ENCODE measurements around the gene CHMP1B.
"Not testable (repeated sequence)": the region's sequence is repeated elsewhere in the genome, so short reads cannot be mapped to it uniquely, and the experiment has no call there.

Gene CHMP1B

GRCh38 chr18:11866764-11867163 lies 15.6 kb downstream of the CHMP1B start:
- FAIRE-seq: no peak
- DNase-seq (ENCODE audit: low spot score): no peak

GRCh38 chr18:11868230-11868629 lies 17.0 kb downstream of the CHMP1B start:
- DNase-seq (ENCODE audit: low spot score) (no peak), FAIRE-seq (no peak)

GRCh38 chr18:11871501-11871900 lies 20.3 kb downstream of the CHMP1B start:
- no peak for DNase-seq (ENCODE audit: low spot score)
- no peak for FAIRE-seq

GRCh38 chr18:11872479-11873136 lies 21.4 kb downstream of the CHMP1B start:
- DNase-seq (ENCODE audit: low spot score) (no peak), FAIRE-seq (no peak)

- no peak for DNase-seq (ENCODE audit: low spot score)
- FAIRE-seq: no peak
These were observed 22.6 kb downstream of the CHMP1B start for GRCh38 chr18:11873670-11874340.

- FAIRE-seq (no peak), DNase-seq (ENCODE audit: low spot score) (no peak)
These were observed 23.5 kb downstream of the CHMP1B start for GRCh38 chr18:11874676-11875075.

GRCh38 chr18:11877497-11878135 lies 26.4 kb downstream of the CHMP1B start:
- FAIRE-seq (no peak), DNase-seq (ENCODE audit: low spot score) (no peak)

- peak; percentile 56 for FAIRE-seq
These were observed 29.5 kb downstream of the CHMP1B start for GRCh38 chr18:11880586-11881304.

GRCh38 chr18:11882636-11883035 lies 31.4 kb downstream of the CHMP1B start:
- DNase-seq (ENCODE audit: low spot score): no peak

More at GRCh38 chr18:11880586-11881304, 29.5 kb downstream of the CHMP1B start:
- no peak for DNase-seq (ENCODE audit: low spot score)

GRCh38 chr18:11883153-11883552 lies 31.9 kb downstream of the CHMP1B start:
- DNase-seq (ENCODE audit: low spot score) (no peak), FAIRE-seq (no peak)

More at GRCh38 chr18:11882636-11883035, 31.4 kb downstream of the CHMP1B start:
- no peak for FAIRE-seq

- DNase-seq (ENCODE audit: low spot score) (no peak), FAIRE-seq (no peak)
These were observed 33.3 kb downstream of the CHMP1B start for GRCh38 chr18:11884396-11885030.

- DNase-seq (ENCODE audit: low spot score) (no peak), FAIRE-seq (no peak)
These were observed 34.2 kb downstream of the CHMP1B start for GRCh38 chr18:11885278-11885947.

GRCh38 chr18:11886577-11887110 lies 35.4 kb downstream of the CHMP1B start:
- no peak for DNase-seq (ENCODE audit: low spot score)

GRCh38 chr18:11887328-11888128 lies 36.3 kb downstream of the CHMP1B start:
- FAIRE-seq: peak; percentile 53
- peak; percentile 37 for DNase-seq (ENCODE audit: low spot score)

More at GRCh38 chr18:11886577-11887110, 35.4 kb downstream of the CHMP1B start:
- FAIRE-seq: no peak

GRCh38 chr18:11888726-11889125 lies 37.5 kb downstream of the CHMP1B start:
- no peak for DNase-seq (ENCODE audit: low spot score)
- no peak for FAIRE-seq

GRCh38 chr18:11889284-11889683 lies 38.1 kb downstream of the CHMP1B start:
- DNase-seq (ENCODE audit: low spot score) (no peak), FAIRE-seq (no peak)

- FAIRE-seq (no peak), DNase-seq (ENCODE audit: low spot score) (no peak)
These were observed 40.5 kb downstream of the CHMP1B start for GRCh38 chr18:11891737-11892136.

GRCh38 chr18:11892438-11892837 lies 41.2 kb downstream of the CHMP1B start:
- FAIRE-seq; DNase-seq (ENCODE audit: low spot score): not testable (repeated sequence)

GRCh38 chr18:11897781-11898180 lies 46.6 kb downstream of the CHMP1B start:
- FAIRE-seq: no peak
- no peak for DNase-seq (ENCODE audit: low spot score)

GRCh38 chr18:11899063-11899462 lies 47.9 kb downstream of the CHMP1B start:
- DNase-seq (ENCODE audit: low spot score) (no peak), FAIRE-seq (no peak)
